MM.1S (cell line): ENCODE measurements around the gene LOXHD1.

Experiments
- CTCF ChIP-seq: fragments of 300-600 bp; sonication (generic); IDR thresholded peaks from 2 replicates; pipeline ENCODE4 v1.5.1; 2016; ENCODE audit warnings: antibody characterized with exemption, low read length, mixed read lengths
- EZH2 ChIP-seq: fragments of 300-600 bp; sonication (generic); optimal IDR thresholded peaks from 2 replicates; pipeline ENCODE3; 2017; ENCODE audit warnings: low read depth, mild to moderate bottlenecking, antibody characterized with exemption, low read length, mixed read lengths

GRCh38 chr18:46629361-46629760, 27.7 kb downstream of the LOXHD1 start:
- no peak for TF ChIP-seq EZH2
- TF ChIP-seq CTCF = no peak
